AG04449 (cell line): Measurements from ENCODE around the gene TMEM117.
A peak's percentile ranks its signal among the peaks of the same experiment; 100 is the strongest.

Source experiments
- CTCF ChIA-PET: fragments of 350-600 bp; formaldehyde crosslinking; extraction: SDS; loops from one replicate; lab custom pipeline; 2021; ENCODE audit warnings: antibody characterized with exemption; lab: Yijun Ruan, JAX
- POLR2A ChIA-PET: fragments of 400-600, 350-600 bp; formaldehyde crosslinking; extraction: SDS; loops from one replicate; lab custom pipeline; 2020; ENCODE audit warnings: antibody characterized with exemption, inconsistent platforms; lab: Yijun Ruan, JAX
- DNase-seq: peaks from one replicate; pipeline ENCODE4 v3.0.0-alpha.2; 2010; ENCODE audit warnings: low read depth, low spot score
- H3K4me3 ChIP-seq: 2 replicates; pipeline ENCODE4 v1.5.1; 2011; ENCODE audit warnings: low read depth, mild to moderate bottlenecking, control low read depth, low read length
- TF ChIP-seq, protein P1 (sequence below): IDR thresholded peaks from one replicate; pipeline ENCODE4 v1.5.1; 2011; ENCODE audit warnings: mild to moderate bottlenecking, moderate library complexity, low read length, control low read depth, inconsistent platforms; ENCODE audit not compliant: insufficient read depth; ENCODE audit errors: missing control alignments

The TMEM117 gene

GRCh38 chr12:43835656-43836474, at the start of gene TMEM117:
TSS of gene TMEM117 (plus strand) at chr12:43836081.
- peak within 1 kb of the TSS; percentile 72 for H3K4me3 ChIP-seq
- no peak for DNase-seq
- TF ChIP-seq, protein P1, sequence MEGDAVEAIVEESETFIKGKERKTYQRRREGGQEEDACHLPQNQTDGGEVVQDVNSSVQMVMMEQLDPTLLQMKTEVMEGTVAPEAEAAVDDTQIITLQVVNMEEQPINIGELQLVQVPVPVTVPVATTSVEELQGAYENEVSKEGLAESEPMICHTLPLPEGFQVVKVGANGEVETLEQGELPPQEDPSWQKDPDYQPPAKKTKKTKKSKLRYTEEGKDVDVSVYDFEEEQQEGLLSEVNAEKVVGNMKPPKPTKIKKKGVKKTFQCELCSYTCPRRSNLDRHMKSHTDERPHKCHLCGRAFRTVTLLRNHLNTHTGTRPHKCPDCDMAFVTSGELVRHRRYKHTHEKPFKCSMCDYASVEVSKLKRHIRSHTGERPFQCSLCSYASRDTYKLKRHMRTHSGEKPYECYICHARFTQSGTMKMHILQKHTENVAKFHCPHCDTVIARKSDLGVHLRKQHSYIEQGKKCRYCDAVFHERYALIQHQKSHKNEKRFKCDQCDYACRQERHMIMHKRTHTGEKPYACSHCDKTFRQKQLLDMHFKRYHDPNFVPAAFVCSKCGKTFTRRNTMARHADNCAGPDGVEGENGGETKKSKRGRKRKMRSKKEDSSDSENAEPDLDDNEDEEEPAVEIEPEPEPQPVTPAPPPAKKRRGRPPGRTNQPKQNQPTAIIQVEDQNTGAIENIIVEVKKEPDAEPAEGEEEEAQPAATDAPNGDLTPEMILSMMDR, result no peak
- POLR2A ChIA-PET, result interaction anchor here (1.4 kb wide), 1 partner anchor 30 kb away, joined by 17 read pairs; the partner anchor contains the start of gene TWF1
- CTCF ChIA-PET, result interaction anchor here (1.5 kb wide), 1 partner anchor 18 kb away, joined by 4 read pairs; no protein-coding TSS in a partner anchor

DNA sequence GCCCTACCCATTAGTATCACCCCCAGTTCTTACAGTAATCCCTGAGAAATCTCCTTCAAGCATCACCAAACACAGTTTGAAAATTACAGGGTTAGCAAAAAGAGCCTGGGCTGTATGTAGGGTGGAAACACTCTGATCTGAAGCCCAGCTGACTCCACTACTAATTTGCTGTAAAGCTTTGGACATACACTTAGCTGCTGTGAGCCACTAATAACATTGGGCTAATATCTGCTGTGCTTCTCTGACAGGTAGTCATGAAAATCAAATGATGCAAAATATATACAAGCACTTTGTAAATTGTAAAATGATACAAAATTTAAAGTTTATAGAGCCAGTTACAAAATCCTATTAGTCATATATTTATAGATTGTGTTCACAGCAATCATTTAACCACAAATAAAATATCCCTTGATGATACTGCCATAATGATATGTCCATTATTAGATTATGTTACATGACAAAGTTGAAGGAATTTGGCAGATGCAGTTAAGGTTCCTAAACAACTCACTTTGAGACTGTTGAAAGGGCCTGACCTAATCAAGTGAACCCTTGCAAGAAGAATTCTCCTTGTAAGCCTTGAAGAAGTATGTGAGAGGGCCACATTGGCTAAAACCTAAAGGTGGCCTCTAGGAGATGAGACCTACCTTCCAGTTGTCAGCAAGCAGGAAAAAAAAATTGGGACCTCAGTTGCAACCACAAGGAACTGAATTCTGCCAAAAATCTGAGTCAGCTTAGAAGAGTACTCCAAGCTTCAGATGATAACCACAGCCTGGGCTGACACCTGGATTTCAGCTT, 48.8 kb upstream of the TMEM117 start:
- CTCF ChIA-PET, result interaction anchor here (1.5 kb wide), 1 partner anchor 96 kb away, joined by 8 read pairs; no protein-coding TSS in a partner anchor
- POLR2A ChIA-PET, result interaction anchor here (0.7 kb wide), 1 partner anchor 10 kb away, joined by 3 read pairs; no protein-coding TSS in a partner anchor
- DNase-seq, result no peak
- no peak overlapping the region for H3K4me3 ChIP-seq
- TF ChIP-seq, protein P1, result no peak

DNA sequence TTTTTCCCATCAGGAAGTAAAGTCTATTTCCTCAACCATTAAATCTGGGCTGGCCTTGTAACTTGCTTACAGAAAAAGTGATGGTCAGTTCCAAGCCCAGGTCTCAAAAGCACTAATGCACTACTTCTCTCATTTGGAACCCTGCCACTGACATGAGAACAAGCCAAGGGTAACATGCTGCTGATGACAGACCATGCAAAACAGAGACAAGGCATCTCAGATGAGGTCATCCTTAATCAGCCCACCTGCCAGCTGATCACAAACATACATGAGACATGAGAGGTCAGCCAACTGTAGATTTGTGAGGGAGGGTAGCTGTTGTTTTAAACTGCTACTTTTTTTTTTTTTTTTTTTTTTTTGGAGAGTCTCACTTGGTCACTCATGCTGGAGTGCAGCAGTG, 45.9 kb upstream of the TMEM117 start:
- CTCF ChIA-PET, result interaction anchor here (1.0 kb wide), 1 partner anchor 93 kb away, joined by 3 read pairs; no protein-coding TSS in a partner anchor
- no peak for DNase-seq
- TF ChIP-seq, protein P1, result no peak
- H3K4me3 ChIP-seq, result no peak overlapping the region
- POLR2A ChIA-PET, result no interaction called here

DNA sequence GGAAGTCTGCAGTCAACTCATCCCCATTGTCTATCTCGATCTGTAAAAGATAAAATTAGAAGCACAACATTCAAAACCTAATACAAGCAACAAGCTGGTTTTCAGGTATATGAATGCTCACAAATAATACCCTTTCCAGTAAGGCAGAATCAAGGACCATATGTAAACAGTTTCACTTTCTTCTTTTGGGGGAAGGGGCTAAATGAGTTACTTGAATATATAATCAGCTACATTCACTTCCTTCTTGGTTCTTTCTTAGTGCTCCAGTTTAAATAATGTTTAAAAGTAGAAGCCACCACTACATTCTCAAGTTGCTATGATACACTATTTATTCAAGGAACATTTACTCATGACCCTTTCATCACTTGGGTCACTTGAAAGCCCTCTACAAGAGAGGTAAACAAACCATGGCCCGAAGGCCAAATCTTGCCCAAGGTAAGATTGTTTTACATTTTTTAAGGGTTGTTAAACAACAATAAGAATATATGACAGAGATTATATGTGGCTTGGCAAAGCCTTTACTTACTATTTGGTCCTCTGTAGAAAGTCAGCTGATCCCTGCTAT, 40.1 kb upstream of the TMEM117 start:
- TF ChIP-seq, protein P1, result no peak
- ChIA-PET POLR2A (no interaction called here), CTCF (interaction anchor here (0.8 to 1.6 kb wide), 4 partner anchors 9 to 87 kb away, joined by 3 to 7 read pairs (median 4); no protein-coding TSS in a partner anchor)
- H3K4me3 ChIP-seq, result no peak overlapping the region
- DNase-seq, result no peak

DNA sequence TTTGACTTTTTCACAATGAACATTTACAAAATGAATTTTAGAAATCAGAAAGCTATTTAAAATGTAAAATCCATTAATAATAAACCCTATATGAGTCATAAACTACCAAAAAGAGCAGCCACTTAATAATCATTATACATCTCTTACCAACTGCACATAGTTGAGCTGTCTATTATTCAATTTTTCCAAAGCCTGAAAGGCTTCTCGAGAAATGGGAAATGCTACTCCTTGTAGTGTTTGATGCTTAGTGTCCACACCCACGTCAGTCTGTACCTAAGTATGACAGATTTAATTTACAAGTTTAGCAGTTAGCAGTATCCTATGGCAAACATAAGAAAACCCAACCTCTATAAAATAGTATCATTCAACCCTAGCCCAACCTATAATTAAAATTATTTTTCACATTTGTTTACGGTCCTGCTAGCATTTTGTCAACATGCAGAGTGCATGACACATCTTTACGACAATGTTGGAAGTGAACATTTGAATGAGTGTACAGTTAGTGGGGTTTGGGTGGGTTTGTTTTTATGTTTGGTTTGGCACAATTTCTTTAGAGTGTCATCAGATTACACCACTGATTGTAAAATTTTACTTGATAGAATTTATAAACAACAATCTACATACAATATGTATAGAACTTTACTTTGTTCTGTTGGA, 38.2 kb upstream of the TMEM117 start:
- TF ChIP-seq, protein P1, result no peak
- POLR2A ChIA-PET, result interaction anchor here (1.5 kb wide), 1 partner anchor 8 kb away, joined by 3 read pairs; the partner anchor contains the start of gene TWF1
- DNase-seq, result no peak
- H3K4me3 ChIP-seq, result no peak overlapping the region
- CTCF ChIA-PET, result interaction anchor here (1.0 kb wide), 1 partner anchor 85 kb away, joined by 3 read pairs; no protein-coding TSS in a partner anchor
